GM18909 (cell line): ENCODE measurements around the gene CLN6.
A peak's percentile ranks its signal among the peaks of the same experiment; 100 is the strongest.
"Not testable (repeated sequence)": the region's sequence is repeated elsewhere in the genome, so short reads cannot be mapped to it uniquely, and the experiment has no call there.

Experiments
- ATAC-seq: cut with Tn5 transposase; IDR thresholded peaks from one replicate; pipeline ENCODE4 v1.9.1; 2021; ENCODE audit warnings: mild to moderate bottlenecking; ENCODE audit not compliant: unreplicated experiment, poor library complexity

CLN6 gene

GRCh38 chr15:68256675-68257450, 27.3 kb upstream of the CLN6 start:
- no peak for ATAC-seq

DNA sequence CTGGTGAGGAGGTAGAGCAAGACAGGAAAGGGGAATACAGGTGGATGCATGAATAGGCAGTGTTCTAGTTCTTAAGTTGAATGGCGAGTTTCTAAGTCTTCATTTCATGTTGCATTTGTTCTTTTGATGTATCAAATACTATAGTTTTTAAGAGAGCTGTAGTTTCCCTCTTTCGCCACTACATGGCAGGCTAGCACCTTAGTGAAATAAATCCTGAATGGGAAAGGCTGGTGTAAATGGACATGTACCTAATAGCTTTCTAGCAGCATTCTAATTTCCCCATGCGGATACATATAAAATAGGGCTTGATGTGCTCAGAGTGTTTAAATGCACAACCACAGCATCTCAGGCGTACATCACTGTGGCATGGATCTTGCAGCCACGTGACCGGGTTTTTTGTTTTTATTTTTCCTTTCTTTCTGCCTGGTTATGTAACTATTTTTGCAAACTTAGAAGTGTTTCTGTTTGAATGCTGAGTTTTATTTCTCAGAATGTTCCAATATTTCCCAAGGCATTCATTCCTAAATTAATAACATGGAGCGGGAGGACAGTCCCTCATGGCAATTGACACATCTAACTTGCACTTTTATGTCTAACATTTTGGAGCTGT, 23.5 kb upstream of the CLN6 start:
- ATAC-seq: no peak

- no peak for ATAC-seq
Measured at GRCh38 chr15:68249058-68249713, 19.7 kb upstream of the CLN6 start.

GRCh38 chr15:68244235-68244634, 14.7 kb upstream of the CLN6 start:
- ATAC-seq: no peak

GRCh38 chr15:68241088-68241935, 11.8 kb upstream of the CLN6 start:
- no peak for ATAC-seq

- ATAC-seq: no peak
Measured at GRCh38 chr15:68239025-68239424, 9.5 kb upstream of the CLN6 start.

DNA sequence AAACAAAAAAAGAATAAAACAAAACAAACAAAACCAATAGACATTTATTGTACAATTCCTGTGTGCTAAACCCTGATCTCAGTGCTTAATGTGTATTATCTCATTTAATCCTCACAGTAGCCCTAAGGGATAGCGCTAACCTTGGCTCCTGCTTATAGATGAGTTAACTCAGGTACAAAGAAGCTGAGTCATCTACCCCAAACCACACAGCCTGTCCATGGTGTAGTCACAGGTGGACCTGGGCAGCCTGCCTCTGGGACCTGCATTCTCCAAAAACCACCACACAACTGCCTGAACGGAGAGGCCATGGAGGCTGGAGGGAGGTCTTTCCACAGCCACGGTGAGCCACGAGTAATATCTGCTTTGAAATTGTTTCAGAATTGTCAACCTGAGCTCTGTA, 5.5 kb upstream of the CLN6 start:
- no peak for ATAC-seq

DNA sequence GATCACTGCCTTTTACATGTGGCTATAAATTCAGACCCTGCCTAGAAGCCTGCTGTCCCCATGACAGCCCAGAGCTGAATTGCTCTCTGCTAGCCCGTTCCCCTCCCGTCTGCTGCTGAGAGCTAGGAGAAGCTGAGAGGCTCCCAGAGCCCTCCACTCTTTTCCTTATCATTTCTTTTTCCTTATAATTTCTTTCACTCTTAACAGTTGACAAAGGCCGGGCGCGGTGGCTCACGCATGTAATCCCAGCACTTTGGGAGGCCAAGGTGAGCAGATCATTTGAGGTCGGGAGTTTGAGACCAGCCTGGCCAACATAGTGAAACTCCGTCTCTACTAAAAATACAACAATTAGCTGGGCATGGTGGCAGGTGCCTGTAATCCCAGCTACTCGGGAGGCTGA, 5.0 kb upstream of the CLN6 start:
- ATAC-seq: not testable (repeated sequence)

GRCh38 chr15:68234060-68234459, 4.5 kb upstream of the CLN6 start:
- ATAC-seq: no peak

DNA sequence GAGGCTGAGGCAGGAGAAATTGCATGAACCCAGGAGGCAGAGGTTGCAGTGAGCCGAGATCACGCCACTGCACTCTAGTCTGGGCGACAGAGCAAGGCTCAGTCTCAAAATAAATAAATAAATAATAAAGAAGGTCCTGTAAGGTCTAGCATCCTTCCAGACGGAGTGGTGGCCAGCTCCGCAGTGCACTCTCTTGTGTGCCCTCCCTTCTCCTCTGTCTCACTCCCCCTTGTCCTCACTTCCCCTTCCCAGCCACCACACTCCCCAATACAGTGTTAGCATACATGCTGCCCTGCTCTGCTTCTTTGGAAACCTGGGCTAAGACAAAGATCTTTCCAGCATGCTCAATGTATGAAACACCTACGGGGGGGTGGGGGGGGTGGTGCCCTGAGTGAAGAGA, 3.4 kb upstream of the CLN6 start:
- ATAC-seq: no peak

- ATAC-seq: no peak
Measured at GRCh38 chr15:68232449-68232848, 2.9 kb upstream of the CLN6 start.

DNA sequence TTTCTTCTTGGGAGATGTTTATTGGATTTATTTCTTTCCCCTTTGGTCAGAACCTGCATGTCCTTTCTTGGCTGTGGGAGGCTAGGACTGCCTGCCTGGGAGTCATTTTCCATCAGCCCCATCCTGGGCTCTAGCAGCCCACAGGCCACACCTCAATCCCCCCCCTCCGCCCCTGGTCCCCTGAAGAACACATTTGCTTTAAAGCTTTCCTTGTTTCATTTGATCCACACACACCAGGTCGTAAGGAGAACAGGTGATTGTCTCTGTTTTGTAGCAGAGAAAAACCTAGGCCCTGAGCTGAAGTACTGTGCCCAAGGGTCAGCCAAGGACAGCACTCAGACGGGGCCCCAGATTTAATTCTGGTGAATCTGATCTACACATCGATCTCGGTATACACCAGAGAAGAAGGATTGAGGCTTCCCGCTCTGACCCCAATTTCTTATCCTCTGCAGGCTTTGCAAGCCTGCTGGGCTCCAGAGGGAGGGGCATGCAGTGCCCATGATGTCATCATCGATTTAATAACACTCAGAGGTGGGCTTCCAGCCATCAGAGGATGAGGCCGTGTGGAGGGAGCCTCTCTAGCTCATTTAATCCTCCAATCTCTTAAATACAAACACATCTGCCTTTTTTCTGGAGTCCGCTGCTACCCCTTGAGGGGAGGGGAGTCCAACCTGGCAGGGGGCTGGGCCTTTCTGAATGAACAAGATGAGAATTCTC, 1.7 kb upstream of the CLN6 start:
- no peak for ATAC-seq

DNA sequence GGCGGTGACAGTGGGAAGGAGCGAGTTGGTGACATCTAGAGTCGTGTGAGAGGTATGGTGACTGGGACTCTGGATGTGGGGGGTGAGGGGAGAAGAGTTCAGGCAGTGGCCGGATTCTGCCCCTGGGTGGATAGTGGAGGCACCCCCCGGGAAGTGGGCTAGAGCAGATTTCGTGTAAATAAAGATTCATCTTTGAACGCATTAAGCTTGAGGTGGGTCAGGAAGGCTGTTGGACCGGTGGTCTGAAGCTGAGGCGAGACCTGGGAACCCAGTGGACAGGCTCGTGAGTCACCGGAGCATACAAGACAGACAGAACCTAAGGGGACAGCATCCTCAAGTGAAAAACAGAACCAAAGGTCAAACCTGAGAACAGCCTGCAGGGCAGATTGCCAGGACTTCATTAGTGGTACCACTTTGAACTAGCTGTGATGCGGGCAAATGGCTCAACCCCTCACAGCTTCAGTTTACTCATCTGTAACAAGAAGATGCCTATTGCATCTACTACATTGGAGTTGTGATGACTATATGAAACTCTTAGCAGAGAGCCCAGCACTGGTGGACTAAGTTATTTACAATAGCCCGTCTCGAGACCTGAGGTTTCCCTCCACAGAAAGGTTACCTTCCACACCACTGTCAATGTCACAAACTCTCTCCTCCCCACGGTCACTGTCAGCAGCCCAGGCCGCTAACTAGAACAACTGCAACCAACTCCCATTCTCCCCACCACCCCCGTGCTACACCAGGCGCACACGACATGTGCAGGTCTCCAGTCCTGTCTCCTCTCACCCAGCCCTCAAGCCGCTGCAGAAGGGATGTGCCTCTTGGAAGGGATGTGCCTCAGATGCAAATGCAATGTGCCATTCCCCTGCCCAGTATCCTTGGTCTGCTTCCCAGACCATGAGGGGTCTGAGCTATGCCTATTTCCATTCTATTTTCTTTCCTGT, 901 bp upstream of the CLN6 start:
- ATAC-seq: no peak

- ATAC-seq: peak; percentile 9
Measured at GRCh38 chr15:68228971-68229385, 550 bp downstream of the CLN6 start.

- no peak for ATAC-seq
Measured at GRCh38 chr15:68228143-68228970, 1.2 kb downstream of the CLN6 start.

DNA sequence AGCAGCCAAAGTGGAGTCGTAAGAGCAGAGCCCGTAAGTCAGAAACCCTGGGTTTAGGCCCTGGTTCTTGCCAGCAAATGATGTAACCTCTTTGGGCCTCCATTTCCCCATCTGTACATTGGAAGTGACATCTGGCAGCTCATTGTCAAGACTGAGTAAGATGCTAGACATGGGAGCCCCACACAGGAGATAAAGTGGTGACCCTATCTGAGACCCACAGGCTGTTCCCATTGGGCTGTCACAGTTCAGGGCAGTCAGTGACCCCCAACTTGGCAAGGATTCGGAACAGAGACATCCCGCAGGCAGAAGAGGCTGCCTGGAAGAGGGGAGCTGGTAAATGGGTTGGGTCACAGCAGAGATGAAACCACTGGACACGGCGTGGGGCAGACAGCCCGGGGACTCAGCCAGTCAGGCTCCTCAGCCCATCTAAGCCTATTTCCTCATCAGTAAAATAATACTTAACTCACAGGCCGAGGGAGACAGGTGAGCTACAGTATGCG, 1.8 kb downstream of the CLN6 start:
- ATAC-seq: no peak

DNA sequence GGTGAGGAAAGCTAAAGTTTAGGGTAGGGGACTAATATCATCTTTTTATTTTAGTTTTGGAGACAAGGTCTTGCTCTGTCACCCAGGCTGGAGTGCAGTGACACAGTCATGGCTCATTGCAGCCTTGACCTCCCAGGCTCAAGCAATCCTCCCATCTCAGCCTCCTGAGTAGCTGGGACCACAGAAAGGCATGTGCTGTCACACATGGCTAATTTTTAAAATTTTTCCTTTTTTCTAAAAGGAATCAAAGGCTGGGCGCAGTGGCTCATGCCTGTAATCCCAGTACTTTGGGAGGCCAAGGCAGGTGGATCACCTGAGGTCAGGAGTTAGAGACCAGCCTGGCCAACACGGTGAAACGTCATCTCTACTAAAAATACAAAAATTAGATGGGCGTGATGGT, 4.1 kb downstream of the CLN6 start:
- not testable (repeated sequence) for ATAC-seq
